Effector CD8-positive, alpha-beta T cell (primary cell): ENCODE measurements around the gene SIGLEC1.
A peak's percentile ranks its signal among the peaks of the same experiment; 100 is the strongest.

Experiments
- DNase-seq: peaks from one replicate; lab custom pipeline; 2025; lab: John Stamatoyannopoulos, UW
- total RNA-seq, 4 experiments: gene quantifications; one replicate each; lab custom pipeline; 2026; lab: John Stamatoyannopoulos, UW

SIGLEC1 gene
- total RNA-seq: 0 to 0.35 (median 0) reads per million in 4 experiments

GRCh38 chr20:3712279-3712873 is at the start of gene SIGLEC1:
Gene SIGLEC1 (minus strand): TSS chr20:3712600. CDS start chr20:3707128, 5,472 bp downstream.
- no peak for DNase-seq

- DNase-seq: no peak
Measured at GRCh38 chr20:3760655-3761348, 48.4 kb upstream of the SIGLEC1 start.

- no peak for DNase-seq
Measured at GRCh38 chr20:3759884-3760283, 47.5 kb upstream of the SIGLEC1 start.

GRCh38 chr20:3759316-3759823 is 47.0 kb upstream of the SIGLEC1 start:
- DNase-seq: no peak

GRCh38 chr20:3758566-3758965 is 46.2 kb upstream of the SIGLEC1 start:
- no peak for DNase-seq

DNA sequence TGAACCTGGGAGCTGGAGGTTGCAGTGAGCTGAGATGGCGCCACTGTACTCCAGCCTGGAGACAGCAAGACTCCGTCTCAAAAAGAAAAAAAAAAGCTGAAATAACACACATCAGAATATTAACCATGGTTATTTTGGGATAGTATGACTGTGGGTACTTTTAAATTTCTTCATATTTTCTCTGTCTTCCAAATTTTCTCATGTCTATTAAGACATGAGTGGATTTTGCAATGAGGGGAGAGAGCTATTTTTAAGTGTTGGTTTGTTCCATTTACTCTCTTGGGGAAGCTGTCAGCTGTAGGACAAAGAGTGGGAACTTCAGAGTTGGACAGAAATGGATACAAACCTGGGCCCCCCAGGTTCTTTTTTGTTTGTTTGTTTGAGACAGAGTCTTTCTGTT is 44.9 kb upstream of the SIGLEC1 start:
- no peak for DNase-seq

- no peak for DNase-seq
Measured at GRCh38 chr20:3755814-3756480, 43.5 kb upstream of the SIGLEC1 start.

- DNase-seq: no peak
Measured at GRCh38 chr20:3755269-3755668, 42.9 kb upstream of the SIGLEC1 start.

DNA sequence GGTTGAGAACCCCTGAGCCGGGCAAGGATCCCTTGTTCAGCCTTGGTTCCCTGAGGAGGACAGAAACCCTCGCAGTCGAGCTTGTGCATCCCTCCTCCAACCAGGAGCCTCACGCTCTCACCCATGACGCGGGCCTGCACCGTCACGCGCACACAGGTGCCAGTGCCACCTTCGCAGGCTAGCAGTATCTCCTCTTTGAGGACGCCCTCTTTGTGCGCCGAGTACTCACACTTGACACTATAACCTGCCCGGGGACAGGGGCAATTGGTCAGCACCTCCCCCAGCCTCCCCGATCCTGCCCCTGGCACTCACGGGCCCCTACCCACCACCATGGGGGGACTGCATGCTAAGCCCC is 41.9 kb upstream of the SIGLEC1 start:
- no peak for DNase-seq

GRCh38 chr20:3753501-3754275 is 41.3 kb upstream of the SIGLEC1 start:
- no peak for DNase-seq

DNA sequence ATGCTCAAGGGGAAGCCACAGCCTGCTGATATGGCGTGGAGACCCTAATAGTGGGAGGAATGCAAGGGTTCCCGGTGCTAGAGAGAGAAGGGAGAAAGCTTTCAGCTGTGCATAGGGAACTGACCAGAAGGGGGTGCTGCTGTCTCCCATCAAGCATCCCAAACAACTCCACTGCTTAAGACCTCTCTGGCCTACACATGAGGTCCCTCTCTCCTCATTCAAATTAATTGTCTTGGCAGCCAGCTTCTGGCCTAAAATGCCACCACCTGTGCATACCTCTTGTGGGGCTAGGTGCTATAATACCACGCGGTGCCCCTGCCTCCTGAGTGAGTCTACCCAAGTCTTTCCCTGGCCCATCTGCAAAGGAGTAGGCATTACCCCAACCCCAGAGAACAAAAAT is 40.7 kb upstream of the SIGLEC1 start:
- peak; percentile 20 for DNase-seq

GRCh38 chr20:3752386-3752759 is 40.0 kb upstream of the SIGLEC1 start:
- DNase-seq: no peak

GRCh38 chr20:3751675-3752385 is 39.4 kb upstream of the SIGLEC1 start:
- peak; percentile 30 for DNase-seq

GRCh38 chr20:3751305-3751674 is 38.9 kb upstream of the SIGLEC1 start:
- no peak for DNase-seq

DNA sequence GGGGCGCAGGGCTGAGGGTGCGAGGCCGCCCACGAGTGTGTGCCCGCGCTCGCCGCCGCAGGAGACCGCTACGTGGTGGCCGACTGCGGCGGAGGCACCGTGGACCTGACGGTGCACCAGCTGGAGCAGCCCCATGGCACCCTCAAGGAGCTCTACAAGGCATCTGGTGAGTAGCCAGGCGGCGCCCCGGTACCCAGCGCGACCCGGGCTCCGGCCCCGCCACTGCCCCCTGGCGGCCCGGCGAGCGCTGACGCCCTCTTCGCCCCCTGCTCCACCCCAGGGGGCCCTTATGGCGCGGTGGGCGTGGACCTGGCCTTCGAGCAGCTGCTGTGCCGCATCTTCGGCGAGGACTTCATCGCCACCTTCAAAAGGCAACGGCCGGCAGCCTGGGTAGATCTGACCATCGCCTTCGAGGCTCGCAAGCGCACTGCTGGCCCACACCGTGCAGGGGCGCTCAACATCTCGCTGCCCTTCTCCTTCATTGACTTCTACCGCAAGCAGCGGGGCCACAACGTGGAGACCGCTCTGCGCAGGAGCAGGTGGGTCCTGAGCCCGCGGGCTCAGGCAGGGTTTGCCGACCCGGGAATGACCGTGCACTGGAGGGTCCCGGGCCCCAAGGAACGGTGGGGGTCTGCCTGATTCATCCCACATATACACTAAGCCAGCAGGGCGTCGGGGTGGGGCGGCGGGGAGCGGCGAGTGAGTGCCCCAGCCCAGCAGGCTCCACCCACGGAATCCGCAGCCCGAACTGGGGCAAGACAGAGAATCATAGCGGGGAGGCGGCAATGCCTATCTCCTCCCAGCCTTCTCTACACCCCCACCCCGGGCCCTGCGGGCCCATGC is 37.5 kb upstream of the SIGLEC1 start:
- no peak for DNase-seq

DNA sequence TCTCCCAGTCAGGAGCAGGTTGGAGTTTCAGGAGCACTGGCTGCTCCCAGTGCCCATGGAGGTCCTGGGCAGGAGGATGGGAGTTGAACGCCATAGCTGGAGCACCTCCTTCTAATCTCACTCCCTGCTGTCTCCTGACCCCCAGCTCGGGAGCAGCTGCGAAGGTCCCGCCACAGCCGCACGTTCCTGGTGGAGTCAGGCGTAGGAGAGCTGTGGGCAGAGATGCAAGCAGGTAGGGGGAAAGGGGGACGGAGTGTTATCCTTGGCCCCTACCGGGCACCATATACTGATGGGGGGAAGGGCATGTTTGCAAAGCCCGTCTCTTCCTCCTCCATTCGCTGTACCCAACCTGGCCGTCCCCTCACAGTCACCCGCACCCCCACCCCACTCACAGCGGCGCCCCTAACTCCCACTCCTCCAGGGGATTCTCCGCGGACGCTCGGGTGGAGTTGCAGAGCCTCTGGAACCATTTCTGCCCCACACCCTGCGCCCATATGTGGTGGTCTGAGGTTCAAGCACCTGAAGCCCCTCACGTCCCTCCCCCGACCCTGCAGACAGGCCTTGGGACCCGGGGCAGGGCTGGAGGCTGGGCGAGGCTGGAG is 36.8 kb upstream of the SIGLEC1 start:
- DNase-seq: no peak

GRCh38 chr20:3748073-3748472 is 35.7 kb upstream of the SIGLEC1 start:
- DNase-seq: no peak

- no peak for DNase-seq
Measured at GRCh38 chr20:3747471-3747870, 35.1 kb upstream of the SIGLEC1 start.

- DNase-seq: no peak
Measured at GRCh38 chr20:3745686-3746173, 33.3 kb upstream of the SIGLEC1 start.
